ENCODE measurements around the gene ADCY2. TPM values are rescaled to one million over a fixed set of nuclear protein-coding genes. Genes with fewer than 3 reads are reported as not detected.
A peak's percentile ranks its signal among the peaks of the same experiment; 100 is the strongest.

ADCY2 gene
- total RNA-seq, 1 experiment from 2014 or later, result not detected

GRCh38 chr5:7584749-7585148 is 188.8 kb downstream of the ADCY2 start:
- no peaks in the 10 kb centered on the region for H3K9me3 ChIP-seq
- no peaks in the 10 kb centered on the region for H3K36me3 ChIP-seq
- no peaks in the 10 kb centered on the region; the same call in 1 of the 2 replicates for H3K27me3 ChIP-seq
- H3K4me3 ChIP-seq, result no peak overlapping the region
- DNase-seq, result no peak

- Histone ChIP-seq H3K9me3 (no peaks in the 10 kb centered on the region), H3K36me3 (no peaks in the 10 kb centered on the region), H3K27me3 (no peaks in the 10 kb centered on the region; the same call in 1 of the 2 replicates), H3K4me3 (no peak overlapping the region)
- DNase-seq, result no peak
Observed at GRCh38 chr5:7585807-7586206, 189.9 kb downstream of the ADCY2 start.

GRCh38 chr5:7586480-7586879 is 190.5 kb downstream of the ADCY2 start:
- DNase-seq, result no peak
- Histone ChIP-seq H3K4me3 (no peak overlapping the region), H3K36me3 (no peaks in the 10 kb centered on the region), H3K9me3 (no peaks in the 10 kb centered on the region), H3K27me3 (no peaks in the 10 kb centered on the region; the same call in 1 of the 2 replicates)

- H3K36me3 ChIP-seq, result no peaks in the 10 kb centered on the region
- H3K4me3 ChIP-seq, result no peak overlapping the region
- DNase-seq, result no peak
- H3K27me3 ChIP-seq, result no peaks in the 10 kb centered on the region; the same call in 1 of the 2 replicates
- no peaks in the 10 kb centered on the region for H3K9me3 ChIP-seq
Observed at GRCh38 chr5:7589800-7590199, 193.9 kb downstream of the ADCY2 start.

- H3K4me3 ChIP-seq, result no peak overlapping the region
- H3K36me3 ChIP-seq, result no peaks in the 10 kb centered on the region
- no peak for DNase-seq
- H3K9me3 ChIP-seq, result no peaks in the 10 kb centered on the region
- 0 out of 2 replicates have a peak, but pooled peaks cover 4% of the 10 kb centered on the region for H3K27me3 ChIP-seq
Observed at GRCh38 chr5:7592910-7593309, 197.0 kb downstream of the ADCY2 start.

- no peaks in the 10 kb centered on the region for H3K36me3 ChIP-seq
- H3K27me3 ChIP-seq, result 0 out of 2 replicates have a peak, but pooled peaks cover 4% of the 10 kb centered on the region
- no peaks in the 10 kb centered on the region for H3K9me3 ChIP-seq
- peak; percentile 78 for DNase-seq
- H3K4me3 ChIP-seq, result no peak overlapping the region
Observed at GRCh38 chr5:7597059-7597642, 201.2 kb downstream of the ADCY2 start.

GRCh38 chr5:7606840-7607465 is 211.0 kb downstream of the ADCY2 start:
- Histone ChIP-seq H3K4me3 (no peak overlapping the region), H3K9me3 (peaks cover 5% of the 10 kb centered on the region; the same call in 1 of the 2 replicates), H3K27me3 (peaks cover 2% of the 10 kb centered on the region; the same call in 1 of the 2 replicates), H3K36me3 (no peaks in the 10 kb centered on the region)
- DNase-seq, result no peak

- H3K27me3 ChIP-seq, result no peaks in the 10 kb centered on the region
- DNase-seq, result no peak
- no peaks in the 10 kb centered on the region for H3K9me3 ChIP-seq
Observed at GRCh38 chr5:7608772-7609171, 212.8 kb downstream of the ADCY2 start.

GRCh38 chr5:7609726-7610125 is 213.8 kb downstream of the ADCY2 start:
- Histone ChIP-seq H3K9me3 (no peaks in the 10 kb centered on the region), H3K27me3 (no peaks in the 10 kb centered on the region), H3K36me3 (no peaks in the 10 kb centered on the region), H3K4me3 (no peak overlapping the region)
- DNase-seq, result no peak

More at GRCh38 chr5:7608772-7609171, 212.8 kb downstream of the ADCY2 start:
- Histone ChIP-seq H3K4me3 (no peak overlapping the region), H3K36me3 (no peaks in the 10 kb centered on the region)

GRCh38 chr5:7610531-7611177 is 214.7 kb downstream of the ADCY2 start:
- no peak for DNase-seq

GRCh38 chr5:7611518-7611917 is 215.6 kb downstream of the ADCY2 start:
- no peaks in the 10 kb centered on the region for H3K36me3 ChIP-seq
- H3K4me3 ChIP-seq, result no peak overlapping the region
- H3K27me3 ChIP-seq, result no peaks in the 10 kb centered on the region
- no peak for DNase-seq
- no peaks in the 10 kb centered on the region for H3K9me3 ChIP-seq

More at GRCh38 chr5:7610531-7611177, 214.7 kb downstream of the ADCY2 start:
- Histone ChIP-seq H3K36me3 (no peaks in the 10 kb centered on the region), H3K4me3 (no peak overlapping the region), H3K27me3 (no peaks in the 10 kb centered on the region), H3K9me3 (no peaks in the 10 kb centered on the region)

- Histone ChIP-seq H3K4me3 (no peak overlapping the region), H3K9me3 (no peaks in the 10 kb centered on the region), H3K36me3 (no peaks in the 10 kb centered on the region), H3K27me3 (no peaks in the 10 kb centered on the region)
- no peak for DNase-seq
Observed at GRCh38 chr5:7615566-7616061, 219.7 kb downstream of the ADCY2 start.

- H3K9me3 ChIP-seq, result no peaks in the 10 kb centered on the region
- H3K4me3 ChIP-seq, result no peak overlapping the region
- no peaks in the 10 kb centered on the region for H3K36me3 ChIP-seq
- H3K27me3 ChIP-seq, result no peaks in the 10 kb centered on the region
- no peak for DNase-seq
Observed at GRCh38 chr5:7616897-7617296, 221.0 kb downstream of the ADCY2 start.

- no peak overlapping the region for H3K4me3 ChIP-seq
- no peaks in the 10 kb centered on the region for H3K36me3 ChIP-seq
- DNase-seq, result no peak
- no peaks in the 10 kb centered on the region for H3K9me3 ChIP-seq
- H3K27me3 ChIP-seq, result no peaks in the 10 kb centered on the region
Observed at GRCh38 chr5:7622498-7622897, 226.6 kb downstream of the ADCY2 start.

- Histone ChIP-seq H3K9me3 (no peaks in the 10 kb centered on the region), H3K4me3 (no peak overlapping the region), H3K27me3 (0 out of 2 replicates have a peak, but pooled peaks cover 3% of the 10 kb centered on the region), H3K36me3 (no peaks in the 10 kb centered on the region)
- no peak for DNase-seq
Observed at GRCh38 chr5:7625740-7626139, 229.8 kb downstream of the ADCY2 start.

GRCh38 chr5:7628248-7628647 is 232.3 kb downstream of the ADCY2 start:
- DNase-seq, result no peak
- Histone ChIP-seq H3K27me3 (peaks cover 3% of the 10 kb centered on the region; the same call in 1 of the 2 replicates), H3K9me3 (no peaks in the 10 kb centered on the region), H3K36me3 (no peaks in the 10 kb centered on the region), H3K4me3 (no peak overlapping the region)

- no peaks in the 10 kb centered on the region for H3K36me3 ChIP-seq
- H3K4me3 ChIP-seq, result no peak overlapping the region
- H3K9me3 ChIP-seq, result no peaks in the 10 kb centered on the region
- DNase-seq, result no peak
- H3K27me3 ChIP-seq, result peaks cover 3% of the 10 kb centered on the region; the same call in 1 of the 2 replicates
Observed at GRCh38 chr5:7628820-7629219, 232.9 kb downstream of the ADCY2 start.
